K562 (cell line): ENCODE measurements around the gene SLC9A3. TPM values are rescaled to one million over a fixed set of nuclear protein-coding genes. Genes with fewer than 3 reads are reported as not detected.

ENCODE experiments used
- ATAC-seq: fragments of 200-7000 bp; cut with Tn5 transposase; 3 replicates; pipeline ENCODE4 v1.9.1; 2020; ENCODE audit warnings: moderate library complexity
- BruUV-seq: library from RNA; stranded (reverse); fragments of 400-500 nt; replicated peaks from 2 replicates; lab custom pipeline; 2021; lab: Mats Ljungman, UMichigan
- CTCF ChIA-PET: fragments of 300-600 bp; formaldehyde crosslinking; extraction: SDS; loops from one replicate; lab custom pipeline; 2021; ENCODE audit warnings: low intra/inter-chr PET ratio; lab: Yijun Ruan, JAX
- POLR2A ChIA-PET: fragments of 300-600, 350-650 bp; sonication (Branson Sonifier 250); formaldehyde crosslinking; extraction: SDS; loops from one replicate; lab custom pipeline; 2021; ENCODE audit warnings: antibody characterized with exemption, inconsistent platforms; lab: Yijun Ruan, JAX
- DNase-seq, 4 experiments: peaks; one replicate each; pipeline versions ENCODE4 v3.0.0 to v3.0.0-alpha.2; 2011 to 2018; ENCODE audit warnings: low spot score in 3 of 4, mixed read lengths in 3 of 4; ENCODE audit errors: extremely low read depth in 1 of 4
- FAIRE-seq: peaks from 2 replicates; lab custom pipeline; 2011; peaks lifted over from hg19 to GRCh38; lab: Jason Lieb, UNC
- H2AFZ ChIP-seq: 2 replicates; pipeline ENCODE4 v1.6.0; 2011; ENCODE audit warnings: low read depth, low read length, control low read depth, inconsistent platforms
- H3K27ac ChIP-seq: fragments of 200-600 bp; 3 replicates; pipeline ENCODE4 v1.8.0; 2011; ENCODE audit warnings: low read depth, mild to moderate bottlenecking, control low read depth, inconsistent platforms, low read length, moderate library complexity, mixed read lengths; ENCODE audit errors: extremely low read depth
- H3K27me3 ChIP-seq, 2 experiments: fragments of 300-600 bp in 1 of 2; 2 replicates in 1 of 2; 3 replicates in 1 of 2; pipeline versions ENCODE4 v1.6.0 to v1.8.0; 2011; ENCODE audit warnings: inconsistent platforms in 2 of 2, low read length in 2 of 2, mild to moderate bottlenecking in 1 of 2, mixed read lengths in 1 of 2, moderate library complexity in 1 of 2; ENCODE audit not compliant: control insufficient read depth in 2 of 2, insufficient read depth in 2 of 2
- H3K36me3 ChIP-seq: fragments of 300-600 bp; 3 replicates; pipeline ENCODE4 v1.8.0; 2011; ENCODE audit warnings: mild to moderate bottlenecking, low read length, inconsistent platforms; ENCODE audit not compliant: control insufficient read depth, insufficient read depth
- H3K4me1 ChIP-seq, 2 experiments: fragments of 200-600 bp in 1 of 2; replicated peaks in 1 of 2; 2 replicates in 1 of 2; 3 replicates in 1 of 2; pipeline versions ENCODE4 v1.5.1 to v1.8.0; 2011; ENCODE audit warnings: inconsistent platforms in 2 of 2, low read length in 2 of 2, mild to moderate bottlenecking in 1 of 2, mixed read lengths in 1 of 2, moderate library complexity in 1 of 2; ENCODE audit not compliant: control insufficient read depth in 2 of 2, insufficient read depth in 2 of 2
- H3K4me2 ChIP-seq: 2 replicates; pipeline ENCODE4 v1.6.1; 2011; ENCODE audit warnings: low read length, control low read depth, inconsistent platforms, mixed read lengths; ENCODE audit not compliant: insufficient read depth
- H3K4me3 ChIP-seq: fragments of 200-600 bp; sonication (generic), shearing (Covaris generic); 2 replicates; pipeline ENCODE4 v1.5.1; 2016; ENCODE audit warnings: control low read depth, inconsistent platforms
- H3K79me2 ChIP-seq: fragments of 200-600 bp; 3 replicates; pipeline ENCODE4 v1.8.0; 2011; ENCODE audit warnings: low read length, inconsistent platforms; ENCODE audit not compliant: control insufficient read depth, insufficient read depth
- H3K9ac ChIP-seq, 2 experiments: 2 replicates each; pipeline versions ENCODE4 v1.6.0 to v1.6.1; 2011; ENCODE audit warnings: low read depth in 2 of 2, low read length in 2 of 2, control low read depth in 1 of 2, inconsistent platforms in 1 of 2, mild to moderate bottlenecking in 1 of 2, mixed read lengths in 1 of 2; ENCODE audit not compliant: insufficient read depth in 1 of 2
- H3K9me1 ChIP-seq: one replicate; pipeline ENCODE4 v1.6.0; 2011; ENCODE audit warnings: inconsistent platforms, mild to moderate bottlenecking, low read length, moderate library complexity; ENCODE audit not compliant: control insufficient read depth, insufficient read depth
- H3K9me3 ChIP-seq: replicated peaks from 2 replicates; pipeline ENCODE4 v1.5.1; 2011; ENCODE audit warnings: low read depth, low read length, inconsistent platforms; ENCODE audit not compliant: control insufficient read depth, insufficient read depth
- H4K20me1 ChIP-seq: replicated peaks from 2 replicates; pipeline ENCODE4 v1.6.1; 2011; ENCODE audit warnings: low read length, inconsistent platforms, mixed read lengths; ENCODE audit not compliant: control insufficient read depth, insufficient read depth
- CUX1 ChIP-seq: fragments of 200-800 bp; sonication (Bioruptor generic); IDR thresholded peaks from 2 replicates; pipeline ENCODE4 v1.6.1; 2016; ENCODE audit warnings: missing genetic modification characterization, missing compliant biosample characterization
- STAG1 ChIP-seq: sonication (generic); formaldehyde crosslinking; IDR thresholded peaks from 2 replicates; pipeline ENCODE4 v1.5.0; 2020; ENCODE audit warnings: missing genetic modification reagents, borderline replicate concordance
- ZFX ChIP-seq: sonication (generic); formaldehyde crosslinking; IDR thresholded peaks from 2 replicates; pipeline ENCODE4 v1.8.0; 2022; ENCODE audit warnings: mild to moderate bottlenecking, missing genetic modification reagents, moderate library complexity
- ZNF197 ChIP-seq: fragments of 200-800 bp; sonication (Bioruptor generic); IDR thresholded peaks from 2 replicates; pipeline ENCODE4 v1.6.1; 2016; ENCODE audit warnings: low read depth, missing genetic modification characterization, missing compliant biosample characterization
- WGBS: fragments of 100-300 bp; shearing (Covaris generic); methylation state at CpG from one replicate; pipeline ENCODE4 v1.1.6; 2016; ENCODE audit warnings: low coverage, mixed read lengths; ENCODE audit not compliant: insufficient coverage; ENCODE audit errors: missing lambda C conversion rate; 5-methylcytosine and 5-hydroxymethylcytosine counted together
- in situ Hi-C: fragments of 300-500 bp; cut with MboI; formaldehyde crosslinking; loops from 4 replicates; pipeline ENCODE4 v1.15.0; 2018; ENCODE audit warnings: inconsistent platforms, mixed read lengths
- intact Hi-C: fragments of 100-400 bp; cut with micrococcal nuclease; formaldehyde crosslinking; loops from 2 replicates; pipeline ENCODE4 v1.14.2; 2022
- polyA plus RNA-seq, 8 experiments: library from polyadenylated mRNA; depleted of rRNA in 4 of 8; stranded (reverse) in 5 of 8; unstranded in 3 of 8; fragments of >200 nt; fragmentation: Nextera tagmentation in 2 of 8; fragmentation: Illumina TruSeq in 1 of 8; extraction: Ambion mirVana in 2 of 8; extraction: Trizol in 1 of 8; gene quantifications; 2 replicates each; pipeline versions ENCODE4 v1.2.1 to v1.2.3, GENCODE V29; 2011 to 2014; ENCODE audit warnings: inconsistent platforms in 1 of 8, missing spikeins in 1 of 8
- total RNA-seq, 7 experiments: library from RNA; depleted of rRNA in 6 of 7; stranded (reverse); fragments of >200 nt in 6 of 7; fragmentation: Illumina TruSeq in 2 of 7; extraction: Trizol in 2 of 7; gene quantifications; 2 replicates each; pipeline versions ENCODE4 v1.2.1 to v1.2.3, GENCODE V29; 2011 to 2021; ENCODE audit warnings: low replicate concordance in 1 of 7

SLC9A3 gene
- total and polyA plus RNA-seq, 9 of the 15 experiments (the other 6 are each of a cell fraction or from before 2014, with no cell fraction given): 1.5 to 5.8 (median 3.7) TPM; not detected in 2

GRCh38 chr5:538271-538771 is 14.1 kb upstream of the SLC9A3 start:
- H3K4me2 ChIP-seq: no peak overlapping the region
- no peaks in the 10 kb centered on the region for H3K79me2 ChIP-seq
- no peak for TF ChIP-seq STAG1
- no peak for TF ChIP-seq ZNF197 (CRISPR knock-in tag)
- no peak for TF ChIP-seq ZFX
- TF ChIP-seq CUX1 (CRISPR knock-in tag): no peak
- H3K4me1 ChIP-seq: peaks cover 0 to 69% of the 10 kb centered on the region in 2 experiments; a peak in 2 of 5 replicates
- H3K9ac ChIP-seq: no peak overlapping the region
- no peak overlapping the region for H3K27ac ChIP-seq
- POLR2A ChIA-PET: interaction anchor here (1.4 to 2.7 kb wide), 2 partner anchors 9 to 11 kb away, joined by 3 to 14 read pairs; no protein-coding TSS in a partner anchor
- intact Hi-C loops: no loop called here
- H3K9me1 ChIP-seq: no peaks in the 10 kb centered on the region
- no peak for FAIRE-seq
- no peak overlapping the region for H2AFZ ChIP-seq
- no peaks in the 10 kb centered on the region for H3K9me3 ChIP-seq
- no peak for DNase-seq
- no peak for ATAC-seq
- 6% methylated on average over 27 of the region's 27 CpGs for WGBS
- in situ Hi-C loops: no loop called here
- H3K36me3 ChIP-seq: no peaks in the 10 kb centered on the region
- no TSS peak for BruUV-seq
- no peak overlapping the region for H3K4me3 ChIP-seq
- peaks cover 31% of the 10 kb centered on the region for H4K20me1 ChIP-seq
- H3K27me3 ChIP-seq: peaks cover 55 to 86% of the 10 kb centered on the region in 2 experiments
- CTCF ChIA-PET: no interaction called here
